ENCODE measurements around the gene DENND11. TPM values are rescaled to one million over a fixed set of nuclear protein-coding genes. Genes with fewer than 3 reads are reported as not detected.
"Not testable (repeated sequence)": the region's sequence is repeated elsewhere in the genome, so short reads cannot be mapped to it uniquely, and the experiment has no call there.

The DENND11 gene
- total RNA-seq, 3 donors from 2014 or later, result 15.4 to 16.1 (median 15.8) TPM

GRCh38 chr7:141700296-141700847, 1.6 kb downstream of the DENND11 start:
- H3K4me3 Mint-ChIP-seq, result peak overlapping the region; percentile 86
- H3K9me3 Mint-ChIP-seq, result no peaks in the 10 kb centered on the region
- no peak for ATAC-seq
- peaks cover 4% of the 10 kb centered on the region for H3K36me3 Mint-ChIP-seq (ENCODE audit: insufficient read depth)
- peaks cover 55% of the 10 kb centered on the region for H3K4me1 Mint-ChIP-seq (ENCODE audit: low read depth)
- DNase-seq, result no peak
- H3K27me3 Mint-ChIP-seq (ENCODE audit: low read depth), result no peaks in the 10 kb centered on the region

- peaks cover 58% of the 10 kb centered on the region for H3K4me1 Mint-ChIP-seq (ENCODE audit: low read depth)
- no peak for ATAC-seq
- no peaks in the 10 kb centered on the region for H3K9me3 Mint-ChIP-seq
- H3K4me3 Mint-ChIP-seq, result peak overlapping the region; percentile 86
- no peak for DNase-seq
- no peaks in the 10 kb centered on the region for H3K27me3 Mint-ChIP-seq (ENCODE audit: low read depth)
- peaks cover 4% of the 10 kb centered on the region for H3K36me3 Mint-ChIP-seq (ENCODE audit: insufficient read depth)
Measured at GRCh38 chr7:141699860-141700259, 2.1 kb downstream of the DENND11 start.

- DNase-seq, result no peak
- Mint-ChIP-seq H3K36me3 (ENCODE audit: insufficient read depth) (peaks cover 6% of the 10 kb centered on the region), H3K4me1 (ENCODE audit: low read depth) (peaks cover 65% of the 10 kb centered on the region), H3K9me3 (no peaks in the 10 kb centered on the region), H3K27me3 (ENCODE audit: low read depth) (no peaks in the 10 kb centered on the region), H3K4me3 (no peak overlapping the region)
- no peak for ATAC-seq
Measured at GRCh38 chr7:141698247-141699015, 3.5 kb downstream of the DENND11 start.

- Mint-ChIP-seq H3K4me1 (ENCODE audit: low read depth) (peaks cover 69% of the 10 kb centered on the region), H3K27me3 (ENCODE audit: low read depth) (no peaks in the 10 kb centered on the region), H3K36me3 (ENCODE audit: insufficient read depth) (peaks cover 6% of the 10 kb centered on the region), H3K4me3 (no peak overlapping the region), H3K9me3 (no peaks in the 10 kb centered on the region)
- DNase-seq (no peak), ATAC-seq (no peak)
Measured at GRCh38 chr7:141697211-141697871, 4.6 kb downstream of the DENND11 start.

- no peak overlapping the region for H3K4me3 Mint-ChIP-seq
- H3K36me3 Mint-ChIP-seq (ENCODE audit: insufficient read depth), result peaks cover 6% of the 10 kb centered on the region
- peaks cover 67% of the 10 kb centered on the region for H3K4me1 Mint-ChIP-seq (ENCODE audit: low read depth)
- ATAC-seq (no peak), DNase-seq (no peak)
- H3K9me3 Mint-ChIP-seq, result no peaks in the 10 kb centered on the region
- no peaks in the 10 kb centered on the region for H3K27me3 Mint-ChIP-seq (ENCODE audit: low read depth)
Measured at GRCh38 chr7:141696348-141696747, 5.6 kb downstream of the DENND11 start.

- no peaks in the 10 kb centered on the region for H3K27me3 Mint-ChIP-seq (ENCODE audit: low read depth)
- H3K4me3 Mint-ChIP-seq, result no peak overlapping the region
- peaks cover 6% of the 10 kb centered on the region for H3K36me3 Mint-ChIP-seq (ENCODE audit: insufficient read depth)
- H3K9me3 Mint-ChIP-seq, result no peaks in the 10 kb centered on the region
- DNase-seq (no peak), ATAC-seq (no peak)
- H3K4me1 Mint-ChIP-seq (ENCODE audit: low read depth), result peaks cover 64% of the 10 kb centered on the region
Measured at GRCh38 chr7:141695803-141696289, 6.1 kb downstream of the DENND11 start.

GRCh38 chr7:141693082-141693481, 8.9 kb downstream of the DENND11 start:
- DNase-seq (no peak), ATAC-seq (no peak)
- H3K4me3 Mint-ChIP-seq, result no peak overlapping the region
- H3K36me3 Mint-ChIP-seq (ENCODE audit: insufficient read depth), result peaks cover 11% of the 10 kb centered on the region
- no peaks in the 10 kb centered on the region for H3K27me3 Mint-ChIP-seq (ENCODE audit: low read depth)
- H3K9me3 Mint-ChIP-seq, result no peaks in the 10 kb centered on the region
- peaks cover 46% of the 10 kb centered on the region for H3K4me1 Mint-ChIP-seq (ENCODE audit: low read depth)

GRCh38 chr7:141691961-141692360, 10.0 kb downstream of the DENND11 start:
- peaks cover 11% of the 10 kb centered on the region for H3K36me3 Mint-ChIP-seq (ENCODE audit: insufficient read depth)
- ATAC-seq (no peak), DNase-seq (no peak)
- no peaks in the 10 kb centered on the region for H3K9me3 Mint-ChIP-seq
- H3K4me1 Mint-ChIP-seq (ENCODE audit: low read depth), result peaks cover 37% of the 10 kb centered on the region
- no peaks in the 10 kb centered on the region for H3K27me3 Mint-ChIP-seq (ENCODE audit: low read depth)
- no peak overlapping the region for H3K4me3 Mint-ChIP-seq

GRCh38 chr7:141691540-141691939, 10.4 kb downstream of the DENND11 start:
- H3K9me3 Mint-ChIP-seq, result no peaks in the 10 kb centered on the region
- peaks cover 33% of the 10 kb centered on the region for H3K4me1 Mint-ChIP-seq (ENCODE audit: low read depth)
- DNase-seq, result no peak
- ATAC-seq, result no peak
- no peak overlapping the region for H3K4me3 Mint-ChIP-seq
- H3K36me3 Mint-ChIP-seq (ENCODE audit: insufficient read depth), result peaks cover 10% of the 10 kb centered on the region
- no peaks in the 10 kb centered on the region for H3K27me3 Mint-ChIP-seq (ENCODE audit: low read depth)

- Mint-ChIP-seq H3K36me3 (ENCODE audit: insufficient read depth) (peaks cover 17% of the 10 kb centered on the region), H3K4me1 (ENCODE audit: low read depth) (peaks cover 16% of the 10 kb centered on the region)
- not testable (repeated sequence) for H3K4me3 Mint-ChIP-seq; H3K27me3 Mint-ChIP-seq (ENCODE audit: low read depth); ATAC-seq; H3K9me3 Mint-ChIP-seq; DNase-seq
Measured at GRCh38 chr7:141689072-141689825, 12.7 kb downstream of the DENND11 start.

- Mint-ChIP-seq H3K36me3 (ENCODE audit: insufficient read depth) (peaks cover 18% of the 10 kb centered on the region), H3K4me3 (no peak overlapping the region), H3K4me1 (ENCODE audit: low read depth) (peaks cover 11% of the 10 kb centered on the region), H3K9me3 (no peaks in the 10 kb centered on the region), H3K27me3 (ENCODE audit: low read depth) (no peaks in the 10 kb centered on the region)
- DNase-seq, result no peak
- ATAC-seq, result no peak
Measured at GRCh38 chr7:141688043-141688442, 13.9 kb downstream of the DENND11 start.

GRCh38 chr7:141686670-141687069, 15.3 kb downstream of the DENND11 start:
- H3K4me3 Mint-ChIP-seq, result no peak overlapping the region

GRCh38 chr7:141686074-141686473, 15.9 kb downstream of the DENND11 start:
- H3K36me3 Mint-ChIP-seq (ENCODE audit: insufficient read depth), result peaks cover 26% of the 10 kb centered on the region
- H3K27me3 Mint-ChIP-seq (ENCODE audit: low read depth), result no peaks in the 10 kb centered on the region
- DNase-seq, result no peak
- H3K4me3 Mint-ChIP-seq, result no peak overlapping the region
- H3K9me3 Mint-ChIP-seq, result no peaks in the 10 kb centered on the region
- peaks cover 8% of the 10 kb centered on the region for H3K4me1 Mint-ChIP-seq (ENCODE audit: low read depth)
- ATAC-seq, result no peak

More at GRCh38 chr7:141686670-141687069, 15.3 kb downstream of the DENND11 start:
- no peak for DNase-seq
- Mint-ChIP-seq H3K27me3 (ENCODE audit: low read depth) (no peaks in the 10 kb centered on the region), H3K36me3 (ENCODE audit: insufficient read depth) (peaks cover 24% of the 10 kb centered on the region), H3K4me1 (ENCODE audit: low read depth) (peaks cover 8% of the 10 kb centered on the region), H3K9me3 (no peaks in the 10 kb centered on the region)
- ATAC-seq, result no peak
